G401.6 (cell line): ENCODE measurements around the gene SNTA1.
"Not testable (repeated sequence)": the region's sequence is repeated elsewhere in the genome, so short reads cannot be mapped to it uniquely, and the experiment has no call there.

ENCODE experiments used
- FAIRE-seq: peaks from 2 replicates; lab custom pipeline; 2012; peaks lifted over from hg19 to GRCh38; lab: Jason Lieb, UNC

SNTA1 gene

DNA sequence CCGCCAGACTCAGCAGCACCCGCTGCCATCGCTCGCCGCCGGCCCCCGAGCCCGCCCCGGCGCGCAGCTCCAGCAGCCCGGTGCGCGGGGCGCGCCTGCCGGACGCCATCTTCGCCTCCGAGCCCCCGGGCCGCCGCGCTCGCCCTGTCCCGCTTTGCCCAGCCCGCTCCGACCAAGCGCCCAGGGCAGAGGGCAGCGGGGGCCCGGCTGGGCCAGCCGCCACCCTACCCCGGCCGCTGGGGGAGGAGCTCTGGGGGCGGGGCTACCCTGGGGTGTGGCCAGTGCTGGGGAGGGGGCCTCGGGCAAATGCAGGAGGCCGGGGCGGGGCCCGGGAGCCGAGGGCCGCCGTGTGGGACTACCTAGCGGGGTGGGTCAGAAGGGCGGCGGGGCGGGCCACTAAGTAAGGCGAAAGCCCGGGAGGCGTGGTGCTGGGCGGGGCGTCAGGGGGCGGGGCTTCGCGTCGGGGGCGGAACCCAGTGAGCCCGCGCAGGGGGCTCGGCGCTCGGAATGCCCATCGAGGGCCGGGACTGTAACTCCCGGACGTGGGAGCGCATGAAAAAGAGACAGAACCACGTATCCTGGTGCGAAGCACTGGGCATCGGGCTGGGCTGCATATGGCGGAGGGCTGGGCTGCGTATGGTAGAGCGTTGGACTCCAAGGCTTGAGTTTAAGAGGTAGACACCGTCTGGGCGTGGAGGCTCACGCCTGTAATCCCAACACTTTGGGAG lies at the start of gene SNTA1:
Gene SNTA1, minus strand, starts transcription at position 252 of the 728 bp plus-strand sequence. Its CDS starts 143 bp downstream, at position 109.
- FAIRE-seq, result no peak

DNA sequence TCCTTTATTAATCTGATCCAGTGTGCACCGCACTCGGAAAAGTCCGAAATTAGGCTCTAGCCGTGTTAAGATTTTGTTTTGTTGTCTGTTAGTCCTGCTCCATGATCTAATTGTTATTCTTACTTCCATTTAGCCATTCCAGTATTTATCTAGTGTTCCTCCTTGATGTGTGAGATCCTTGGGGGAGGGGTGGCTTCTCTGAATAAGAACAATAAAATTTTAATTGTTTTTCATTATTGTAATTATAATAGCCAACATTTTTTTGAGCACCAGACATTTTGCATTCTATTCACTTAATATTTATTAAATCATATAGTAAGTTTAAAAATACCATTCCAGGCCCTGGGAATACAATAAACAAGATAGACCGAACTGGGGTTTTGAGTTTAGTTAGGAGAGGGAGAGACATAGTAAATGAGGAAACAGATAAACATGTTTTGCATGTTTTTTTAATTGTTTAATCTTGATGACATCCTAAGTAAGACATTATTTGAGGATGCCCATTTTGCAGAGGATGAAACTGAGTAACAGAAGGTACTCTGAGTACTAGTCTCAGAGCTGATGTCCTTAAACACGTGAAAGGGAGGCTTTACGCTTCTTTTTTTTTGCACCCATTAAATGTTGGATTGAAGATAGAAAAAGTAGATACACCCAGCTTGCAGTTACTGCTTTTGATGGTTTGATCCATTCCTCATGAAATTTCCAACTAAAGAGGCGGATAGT lies 47.5 kb upstream of the SNTA1 start:
- no peak for FAIRE-seq

- FAIRE-seq, result no peak
Observed at GRCh38 chr20:33490023-33490933, 46.7 kb upstream of the SNTA1 start, which contains the start of gene CBFA2T2. Gene CBFA2T2, plus strand, starts transcription at chr20:33490096. Its CDS starts 172 bp downstream, at chr20:33490268.

- peak; percentile 50 for FAIRE-seq
Observed at GRCh38 chr20:33489495-33490022, 46.0 kb upstream of the SNTA1 start.

DNA sequence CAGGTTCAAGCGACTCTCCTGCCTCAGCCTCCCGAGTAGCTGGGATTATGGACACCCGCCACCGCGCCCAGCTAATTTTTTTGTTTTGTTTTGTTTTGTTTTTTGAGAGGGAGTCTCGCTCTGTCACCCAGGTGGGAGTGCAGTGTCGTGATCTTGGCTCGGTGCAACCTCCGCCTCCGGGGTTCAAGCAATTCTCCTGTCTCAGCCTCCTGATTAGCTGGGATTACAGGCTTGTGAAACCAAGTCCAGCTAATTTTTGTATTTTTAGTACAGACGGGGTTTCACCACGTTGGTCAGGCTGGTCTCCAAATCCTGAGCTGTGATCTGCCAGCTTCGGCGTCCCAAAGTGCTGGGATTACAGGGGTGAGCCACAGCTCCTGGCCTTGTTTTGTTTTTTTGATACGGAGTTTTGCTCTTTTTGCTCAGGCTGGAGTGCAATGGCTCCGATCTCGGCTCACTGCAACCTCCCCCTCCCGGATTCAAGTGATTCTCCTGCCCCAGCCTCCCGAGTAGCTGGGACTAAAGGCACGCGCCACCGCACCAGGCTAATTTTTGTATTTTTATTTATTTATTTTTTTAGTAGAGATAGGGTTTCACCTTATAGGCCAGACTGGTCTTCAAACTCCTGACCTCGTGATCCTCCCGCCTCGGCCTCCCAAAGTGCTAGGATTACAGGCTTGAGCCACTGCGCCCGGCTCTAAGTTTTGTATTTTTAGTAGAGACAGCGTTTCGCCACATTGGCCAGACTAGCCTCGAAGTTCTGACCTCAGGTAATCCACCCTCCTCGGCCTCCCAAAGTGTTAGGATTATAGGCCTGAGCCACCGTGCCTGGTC lies 45.3 kb upstream of the SNTA1 start:
- FAIRE-seq, result not testable (repeated sequence)

DNA sequence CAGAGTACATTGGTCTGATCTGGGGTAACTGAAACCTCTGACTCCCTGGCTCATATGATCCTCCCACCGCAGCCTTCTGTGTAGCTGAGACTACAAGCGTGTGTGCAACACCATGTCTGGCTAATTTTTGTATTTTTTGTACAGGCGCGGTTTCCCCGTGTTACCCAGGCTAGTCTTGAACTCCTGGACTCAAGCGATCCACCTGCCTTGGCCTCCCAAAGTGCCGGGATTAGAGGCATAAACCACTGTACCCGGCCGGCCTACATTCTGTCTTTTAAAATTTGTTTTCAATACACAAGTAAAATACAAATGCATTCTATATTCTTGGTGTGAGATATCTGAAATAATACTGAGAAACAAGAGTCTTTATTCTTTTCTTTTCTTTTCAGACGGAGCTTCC lies 44.6 kb upstream of the SNTA1 start:
- FAIRE-seq, result no peak

DNA sequence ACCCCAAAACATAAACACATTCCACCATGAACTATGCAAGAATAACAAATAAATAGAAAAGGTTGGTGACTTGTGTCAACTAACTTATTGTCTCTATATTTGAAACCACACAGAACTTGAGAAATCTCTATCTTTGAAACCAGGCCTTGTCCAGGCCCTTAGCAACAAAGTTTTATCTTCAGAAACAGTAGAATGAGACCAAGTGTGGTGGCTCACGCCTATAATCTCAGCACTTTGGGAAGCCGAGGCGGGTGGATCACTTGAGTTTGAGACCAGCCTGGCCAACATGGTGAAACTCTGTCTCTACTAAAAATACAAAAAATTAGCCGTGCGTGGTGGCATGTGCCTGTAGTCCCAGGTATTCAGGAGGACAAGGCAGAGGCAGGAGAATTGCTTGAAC lies 39.6 kb upstream of the SNTA1 start:
- FAIRE-seq, result not testable (repeated sequence)

DNA sequence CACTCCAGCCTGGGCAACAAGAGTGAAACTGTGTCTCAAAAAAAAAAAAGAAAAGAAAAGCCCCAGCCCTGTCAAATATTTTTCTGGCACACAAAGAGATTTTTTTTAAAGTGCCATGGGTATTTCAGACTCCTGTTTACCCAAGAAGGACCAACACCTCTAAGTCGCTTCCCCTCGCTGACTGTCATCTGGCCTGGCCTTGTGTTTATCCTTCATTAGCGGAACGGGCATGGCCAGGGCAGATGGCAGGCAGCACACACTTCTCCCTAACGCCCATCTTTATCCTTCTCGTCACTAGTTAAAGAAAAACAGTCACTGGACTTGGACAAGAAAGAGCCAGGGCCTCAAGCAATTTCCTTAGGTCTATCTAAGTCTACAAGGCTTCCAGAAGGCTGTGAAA lies 39.0 kb upstream of the SNTA1 start:
- no peak for FAIRE-seq

DNA sequence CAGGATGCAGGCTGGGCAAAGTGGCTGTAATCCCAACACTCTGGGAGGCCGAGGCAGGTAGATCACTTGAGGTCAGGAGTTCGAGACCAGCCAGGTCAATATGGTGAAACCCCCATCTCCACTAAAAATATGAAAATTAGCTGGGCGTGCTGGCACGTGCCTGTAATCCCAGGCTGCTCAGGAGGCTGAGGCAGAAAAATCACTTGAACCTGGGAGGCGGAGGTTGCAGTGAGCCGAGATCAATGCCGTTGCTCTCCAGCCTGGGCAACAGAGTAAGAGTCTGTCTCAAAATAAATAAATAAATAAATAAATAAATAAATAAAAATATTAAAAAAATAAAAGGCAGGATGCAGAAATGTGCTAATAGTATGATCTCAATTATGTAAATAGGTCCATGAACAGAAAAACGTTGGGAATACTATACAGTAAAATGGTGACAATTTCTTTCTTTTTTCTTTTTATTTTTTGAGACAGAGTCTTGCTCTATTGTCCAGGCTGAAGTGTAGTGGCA lies 37.9 kb upstream of the SNTA1 start:
- no peak for FAIRE-seq

DNA sequence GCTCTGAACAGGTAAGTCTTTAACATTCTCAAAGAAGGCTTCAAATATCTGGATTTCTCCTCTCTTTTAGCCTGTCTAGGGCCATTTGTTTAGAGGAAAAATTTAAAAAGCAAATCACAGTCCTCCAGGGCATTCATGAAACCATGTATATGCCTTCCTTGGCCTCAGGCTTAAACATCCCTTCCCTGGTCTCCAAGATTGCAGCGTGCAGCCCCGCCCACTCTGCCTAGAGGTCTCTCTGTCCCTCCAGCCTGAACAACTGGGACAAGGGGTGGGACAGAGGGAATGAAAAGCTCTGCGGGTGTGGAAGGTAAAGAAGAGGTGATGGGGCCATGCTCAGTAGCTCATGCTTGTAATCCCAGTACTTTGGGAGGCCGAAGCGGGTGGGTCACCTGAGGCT lies 36.5 kb upstream of the SNTA1 start:
- no peak for FAIRE-seq

DNA sequence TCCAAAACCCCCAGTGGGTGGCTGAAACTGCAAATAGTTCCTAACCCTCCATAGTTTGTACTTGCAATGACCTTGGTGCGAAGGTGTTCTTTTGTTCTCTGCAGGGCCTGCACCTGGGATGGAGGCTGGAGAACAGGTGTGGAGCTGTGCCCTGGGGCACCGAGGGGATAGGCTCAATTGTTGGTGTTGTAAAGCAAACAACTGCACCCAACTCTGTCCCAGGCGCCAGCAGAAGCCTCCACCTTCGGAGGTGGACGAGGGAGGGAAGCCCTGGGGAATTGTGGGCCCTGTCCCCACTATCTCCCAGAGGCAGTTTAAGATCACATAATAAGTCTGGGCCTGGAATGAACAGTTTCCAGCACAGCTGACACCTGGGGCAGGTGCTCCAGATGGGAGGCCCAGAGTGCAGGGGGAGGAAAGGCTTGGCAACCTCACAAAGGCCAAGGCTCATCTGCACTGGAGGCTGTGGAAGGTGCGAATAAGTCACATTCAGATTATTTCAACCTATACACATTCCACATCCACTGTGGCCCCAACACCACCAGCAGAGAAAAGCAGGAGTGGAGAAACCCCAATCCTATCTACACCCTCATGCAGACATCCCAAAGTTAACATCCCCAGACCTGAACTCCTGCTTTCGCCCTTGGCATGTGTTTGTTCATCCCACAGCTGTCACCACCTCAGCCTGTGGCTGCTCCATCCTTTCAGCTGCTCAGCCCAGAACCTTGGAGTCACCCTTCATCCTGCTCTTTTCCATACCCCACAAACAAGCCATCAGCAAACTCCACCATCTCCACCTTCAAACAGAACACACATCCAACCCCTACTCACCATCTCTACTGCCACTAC lies 34.0 kb upstream of the SNTA1 start:
- no peak for FAIRE-seq

- no peak for FAIRE-seq
Observed at GRCh38 chr20:33475381-33476152, 32.0 kb upstream of the SNTA1 start.

GRCh38 chr20:33474963-33475362 lies 31.4 kb upstream of the SNTA1 start:
- FAIRE-seq, result no peak

DNA sequence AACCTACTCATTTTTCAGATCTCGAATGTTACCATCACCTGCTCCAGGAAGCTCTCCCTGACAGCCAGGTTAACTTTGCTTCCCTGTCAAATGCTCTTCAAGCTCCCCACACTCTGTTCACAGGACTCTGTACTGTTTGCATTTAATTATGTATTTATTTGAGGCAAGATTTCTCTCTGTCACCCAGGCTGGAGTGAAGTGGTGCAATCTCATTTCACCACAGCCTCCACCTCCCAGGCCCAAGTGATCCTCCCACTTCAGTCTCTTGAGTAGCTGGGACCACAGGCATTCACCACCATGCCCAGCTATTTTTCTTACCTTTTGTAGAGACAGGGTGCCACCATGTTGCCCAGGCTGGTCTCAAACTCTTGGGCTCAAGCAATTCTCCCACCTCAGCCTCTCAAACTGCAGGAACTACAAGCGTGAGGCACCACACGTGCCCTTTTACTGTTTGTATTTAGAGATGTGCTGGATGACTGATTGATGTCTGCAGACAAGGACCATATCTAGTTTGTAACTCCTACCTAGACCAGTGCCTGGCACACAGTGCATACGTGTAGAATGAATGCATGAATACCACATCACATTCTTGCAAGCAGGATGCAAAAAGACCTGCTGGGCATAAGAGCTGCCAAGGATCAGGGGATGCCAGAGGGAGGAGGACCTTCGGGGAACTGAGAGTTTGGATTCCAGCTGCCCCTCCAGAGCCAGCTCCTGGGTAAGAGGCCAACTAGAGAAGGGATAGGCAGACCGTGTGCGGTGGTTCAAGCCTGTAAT lies 30.7 kb upstream of the SNTA1 start:
- FAIRE-seq, result no peak

DNA sequence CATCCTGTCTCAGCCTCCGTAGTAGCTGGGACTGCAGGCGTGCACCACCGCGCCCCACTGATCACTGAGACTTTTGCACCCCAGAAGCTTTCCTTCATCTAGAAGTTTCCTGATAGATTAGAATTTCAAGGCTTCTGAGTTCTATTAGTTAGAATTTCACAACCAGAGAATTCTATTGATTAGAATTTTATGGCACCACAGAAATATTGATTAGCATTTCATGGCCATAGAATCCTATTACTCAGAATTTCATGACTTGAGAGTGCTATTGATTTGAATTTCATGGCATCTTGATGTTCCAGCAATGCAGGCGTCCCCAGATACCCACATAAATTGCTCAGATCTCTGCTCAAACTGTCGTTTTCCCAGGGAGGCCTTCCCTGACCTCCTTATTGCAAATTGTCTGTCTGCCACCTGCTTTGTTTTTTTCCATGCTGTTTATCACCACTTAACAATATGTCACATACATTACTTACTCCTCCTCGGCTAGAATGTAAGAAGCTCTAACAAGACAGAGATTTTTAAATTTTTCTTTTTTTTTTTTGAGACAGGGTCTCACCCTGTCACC lies 29.4 kb upstream of the SNTA1 start:
- FAIRE-seq, result no peak

DNA sequence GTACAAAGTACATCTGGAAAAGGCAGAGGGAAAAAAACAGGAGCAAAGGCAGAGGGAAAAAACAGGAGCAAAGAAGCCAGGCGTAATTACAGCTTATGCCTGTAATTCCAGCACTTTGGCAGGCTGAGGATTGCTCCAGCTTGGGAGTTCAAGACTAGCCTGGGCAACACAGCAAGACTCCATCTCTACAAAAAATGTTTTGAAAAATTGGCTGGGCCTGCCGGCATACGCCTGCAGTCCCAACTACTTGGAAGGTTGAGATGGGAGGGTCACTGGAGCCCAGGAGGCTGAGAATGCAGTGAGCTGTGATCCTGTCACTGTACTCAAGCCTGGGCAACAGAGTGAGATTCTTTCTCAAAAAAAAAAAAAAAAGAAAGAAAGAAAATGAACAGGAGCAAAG lies 27.3 kb upstream of the SNTA1 start:
- FAIRE-seq, result no peak

DNA sequence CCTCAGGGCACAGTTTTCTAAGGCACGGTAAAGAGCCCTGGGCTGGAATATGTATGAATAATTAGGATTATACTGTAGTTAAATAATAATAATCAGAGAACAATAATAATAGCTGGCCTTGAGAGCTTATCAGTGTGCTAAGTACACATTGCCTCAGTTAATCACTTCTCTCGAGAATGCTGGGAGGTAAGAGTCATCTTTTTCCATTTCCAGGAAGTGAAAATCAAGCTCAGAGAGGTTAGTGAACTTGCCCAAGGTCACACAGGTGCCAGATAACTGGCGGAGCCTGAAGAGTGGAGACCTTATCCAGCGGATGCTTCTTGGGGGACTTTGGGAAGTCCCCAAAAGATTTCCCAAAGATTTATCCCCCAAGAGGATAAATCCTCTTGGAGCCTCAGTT lies 26.9 kb upstream of the SNTA1 start:
- no peak for FAIRE-seq

- FAIRE-seq, result no peak
Observed at GRCh38 chr20:33466303-33466646, 22.7 kb upstream of the SNTA1 start.
